GM12874 (cell line): ENCODE data around the gene GSX1.

Experiments used
- CTCF ChIP-seq: IDR thresholded peaks from 2 replicates; pipeline ENCODE4 v1.5.1; 2011; ENCODE audit warnings: low read depth, mild to moderate bottlenecking, control low read depth, low read length, moderate library complexity; ENCODE audit not compliant: insufficient read depth

The GSX1 gene

GRCh38 chr13:27794921-27795717 is 2.8 kb downstream of the GSX1 start:
- TF ChIP-seq CTCF: no peak

- TF ChIP-seq CTCF: no peak
Observed at GRCh38 chr13:27795718-27796019, 3.4 kb downstream of the GSX1 start.

- no peak for TF ChIP-seq CTCF
Observed at GRCh38 chr13:27796544-27797227, 4.4 kb downstream of the GSX1 start.

- TF ChIP-seq CTCF: no peak
Observed at GRCh38 chr13:27797228-27797624, 4.9 kb downstream of the GSX1 start.

- TF ChIP-seq CTCF: no peak
Observed at GRCh38 chr13:27806744-27807387, 14.6 kb downstream of the GSX1 start.

GRCh38 chr13:27808851-27809550 is 16.7 kb downstream of the GSX1 start:
- TF ChIP-seq CTCF: no peak

GRCh38 chr13:27810009-27810408 is 17.7 kb downstream of the GSX1 start:
- TF ChIP-seq CTCF: no peak
